Measurements from ENCODE around the gene GALM. TPM values are rescaled to one million over a fixed set of nuclear protein-coding genes. Genes with fewer than 3 reads are reported as not detected.

Gene GALM
- total and polyA plus RNA-seq, 2 donors: 12.7 to 16.8 TPM

GRCh38 chr2:38716185-38716584 lies 50.3 kb downstream of the GALM start:
- peaks cover 2% of the 10 kb centered on the region for H3K36me3 ChIP-seq (ENCODE audit: insufficient read depth)
- no peaks in the 10 kb centered on the region for H3K4me1 ChIP-seq (ENCODE audit: insufficient read depth)
- no peak overlapping the region for H3K27ac ChIP-seq (ENCODE audit: low read depth)
- H3K4me3 ChIP-seq (ENCODE audit: low read depth, low read length): no peak overlapping the region
- 84% methylated on average over 6 of the region's 6 CpGs for WGBS
- DNase-seq (ENCODE audit: extremely low spot score): no peak

DNA sequence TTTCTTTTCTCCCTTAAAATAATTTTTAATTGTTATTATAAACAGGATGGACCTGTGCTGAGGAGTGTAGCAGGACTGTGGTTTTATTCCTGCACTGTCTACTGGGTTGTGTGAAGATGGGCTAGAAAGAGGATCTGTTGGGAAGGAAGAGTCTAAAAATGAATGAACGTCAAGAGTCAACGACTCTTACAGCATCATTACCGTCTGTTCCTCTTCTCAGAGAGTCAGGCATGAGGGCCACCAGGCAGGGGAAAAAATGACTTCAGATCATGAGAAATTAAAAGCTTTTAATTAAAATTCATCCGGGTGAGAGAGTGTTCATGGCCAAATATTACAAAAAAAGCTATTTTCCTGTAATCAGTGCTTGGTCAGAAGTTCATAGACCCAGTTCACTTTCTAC lies 52.7 kb downstream of the GALM start:
- DNase-seq (ENCODE audit: extremely low spot score): no peak
- WGBS: 91% methylated on average over 4 of the region's 4 CpGs

DNA sequence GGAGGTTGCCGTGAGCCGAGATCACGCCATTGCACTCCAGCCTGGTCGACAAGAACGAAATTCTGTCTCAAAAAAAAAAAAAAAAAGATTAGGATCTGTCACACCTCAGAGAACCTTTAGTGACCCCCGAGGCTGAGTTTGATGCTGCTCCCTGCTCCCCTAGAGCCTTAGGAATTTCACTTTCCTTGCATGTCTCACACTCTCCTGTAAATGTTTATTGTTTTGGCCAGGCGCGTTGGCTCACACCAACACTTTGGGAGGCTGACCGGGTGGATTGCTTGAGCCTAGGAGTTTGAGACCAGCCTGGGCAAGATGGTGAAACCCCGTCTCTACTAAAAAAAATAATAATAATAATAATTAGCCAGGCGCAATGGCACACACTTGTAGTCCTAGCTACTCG lies 53.8 kb downstream of the GALM start:
- Histone ChIP-seq H3K4me3 (ENCODE audit: low read depth, low read length) (no peak overlapping the region), H3K4me1 (ENCODE audit: insufficient read depth) (no peaks in the 10 kb centered on the region), H3K36me3 (ENCODE audit: insufficient read depth) (peaks cover 4% of the 10 kb centered on the region), H3K27ac (ENCODE audit: low read depth) (peak overlapping the region; percentile 59)
- no peak for DNase-seq (ENCODE audit: extremely low spot score)
- WGBS: 89% methylated on average over 12 of the region's 12 CpGs

More for the DNA sequence above, 52.7 kb downstream of the GALM start:
- no peak overlapping the region for H3K27ac ChIP-seq (ENCODE audit: low read depth)
- H3K4me3 ChIP-seq (ENCODE audit: low read depth, low read length): no peak overlapping the region
- no peaks in the 10 kb centered on the region for H3K4me1 ChIP-seq (ENCODE audit: insufficient read depth)
- peaks cover 4% of the 10 kb centered on the region for H3K36me3 ChIP-seq (ENCODE audit: insufficient read depth)

GRCh38 chr2:38720613-38721241 lies 54.8 kb downstream of the GALM start:
- H3K36me3 ChIP-seq (ENCODE audit: insufficient read depth): peaks cover 4% of the 10 kb centered on the region
- no peak overlapping the region for H3K27ac ChIP-seq (ENCODE audit: low read depth)
- DNase-seq (ENCODE audit: extremely low spot score): peak; percentile 51
- H3K4me1 ChIP-seq (ENCODE audit: insufficient read depth): no peaks in the 10 kb centered on the region
- 21% methylated on average over 4 of the region's 4 CpGs for WGBS
- no peak overlapping the region for H3K4me3 ChIP-seq (ENCODE audit: low read depth, low read length)

DNA sequence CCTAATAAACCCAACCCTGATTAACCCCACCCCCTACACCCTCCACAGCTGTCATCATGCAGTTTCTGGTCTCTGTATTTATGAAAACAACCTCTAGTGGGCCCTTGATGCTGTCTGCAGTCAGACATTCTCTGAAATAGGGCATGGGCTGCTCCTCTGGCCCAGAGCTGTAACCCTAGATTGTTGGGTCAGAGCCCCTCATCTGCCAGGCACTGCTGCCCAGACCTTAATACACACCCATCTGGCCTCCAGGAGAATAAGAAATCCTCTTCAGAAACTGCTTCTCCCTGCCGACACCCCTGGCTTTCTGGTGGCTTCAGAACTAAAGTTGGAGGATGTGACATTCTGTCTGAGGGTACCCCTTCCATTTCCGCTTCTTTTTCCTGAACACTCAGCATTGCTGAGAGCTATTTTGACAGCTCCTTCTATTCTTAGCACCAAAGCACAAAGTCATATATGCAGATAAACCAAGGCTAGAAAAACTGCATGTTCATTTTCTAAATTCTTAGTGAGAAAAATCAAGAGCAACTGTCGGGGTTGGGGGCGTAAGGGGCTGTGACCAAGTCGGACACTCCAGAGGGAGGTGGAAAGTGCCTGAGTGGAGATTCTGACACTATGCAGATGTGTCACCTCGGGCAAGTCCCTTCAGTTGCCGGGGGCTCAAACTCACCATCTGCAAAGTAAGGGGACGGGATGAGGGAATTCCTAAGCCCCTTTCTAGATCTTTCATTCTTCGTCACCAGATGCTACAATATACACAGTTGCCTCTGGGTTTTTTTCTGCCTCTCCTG lies 56.6 kb downstream of the GALM start:
- H3K4me3 ChIP-seq (ENCODE audit: low read depth, low read length): no peak overlapping the region
- no peak for DNase-seq (ENCODE audit: extremely low spot score)
- no peaks in the 10 kb centered on the region for H3K4me1 ChIP-seq (ENCODE audit: insufficient read depth)
- peaks cover 6% of the 10 kb centered on the region for H3K36me3 ChIP-seq (ENCODE audit: insufficient read depth)
- WGBS: 70% methylated on average over 9 of the region's 9 CpGs
- H3K27ac ChIP-seq (ENCODE audit: low read depth): no peak overlapping the region

DNA sequence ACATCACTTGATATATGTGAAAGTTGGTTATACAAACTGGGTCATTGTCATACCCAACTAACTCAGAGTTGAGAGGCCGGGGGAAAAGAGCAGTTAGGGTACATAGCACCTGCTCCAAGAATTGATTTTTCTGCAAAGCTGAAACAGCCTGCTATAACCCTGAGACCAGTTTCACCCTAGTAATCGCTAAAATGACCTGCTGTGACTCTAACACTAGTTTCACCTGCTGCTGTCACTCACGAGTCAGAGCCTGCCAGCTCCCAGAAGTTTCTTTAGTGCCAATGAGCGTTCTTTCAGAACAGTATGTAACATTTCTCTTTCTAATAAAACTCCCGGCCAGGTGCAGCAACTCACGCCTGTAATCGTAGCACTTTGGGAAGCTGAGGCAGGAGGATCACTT lies 57.3 kb downstream of the GALM start:
- Histone ChIP-seq H3K36me3 (ENCODE audit: insufficient read depth) (peaks cover 6% of the 10 kb centered on the region), H3K27ac (ENCODE audit: low read depth) (no peak overlapping the region), H3K4me1 (ENCODE audit: insufficient read depth) (no peaks in the 10 kb centered on the region), H3K4me3 (ENCODE audit: low read depth, low read length) (no peak overlapping the region)
- no peak for DNase-seq (ENCODE audit: extremely low spot score)
- WGBS: 95% methylated on average over 7 of the region's 7 CpGs

DNA sequence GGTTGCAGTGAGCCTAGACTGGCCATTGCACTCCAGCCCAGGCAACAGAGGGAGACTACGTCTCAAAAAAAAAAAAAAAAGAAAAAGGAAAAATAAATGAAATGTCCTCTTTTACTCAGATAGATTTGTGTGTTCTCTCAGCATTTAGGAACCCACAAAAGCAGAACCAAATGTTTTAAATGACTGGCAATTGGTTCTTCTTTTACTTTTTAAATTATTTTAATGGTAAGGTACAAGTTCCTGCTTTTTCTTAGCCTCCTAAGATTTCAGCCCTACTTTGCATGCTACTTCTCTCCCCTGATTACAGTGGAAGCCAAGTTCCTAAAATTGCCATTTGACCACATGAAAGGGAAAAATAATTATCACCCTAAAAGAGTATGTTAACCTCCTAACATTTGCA lies 61.7 kb downstream of the GALM start:
- H3K4me3 ChIP-seq (ENCODE audit: low read depth, low read length): no peak overlapping the region
- no peak overlapping the region for H3K27ac ChIP-seq (ENCODE audit: low read depth)
- H3K4me1 ChIP-seq (ENCODE audit: insufficient read depth): no peaks in the 10 kb centered on the region
- DNase-seq (ENCODE audit: extremely low spot score): no peak
- peaks cover 4% of the 10 kb centered on the region for H3K36me3 ChIP-seq (ENCODE audit: insufficient read depth)
- 100% methylated on average over 1 of the region's 1 CpG for WGBS

GRCh38 chr2:38728694-38729093 lies 62.8 kb downstream of the GALM start:
- Histone ChIP-seq H3K4me1 (ENCODE audit: insufficient read depth) (no peaks in the 10 kb centered on the region), H3K36me3 (ENCODE audit: insufficient read depth) (peaks cover 4% of the 10 kb centered on the region), H3K27ac (ENCODE audit: low read depth) (no peak overlapping the region), H3K4me3 (ENCODE audit: low read depth, low read length) (no peak overlapping the region)
- WGBS: 92% methylated on average over 2 of the region's 2 CpGs
- no peak for DNase-seq (ENCODE audit: extremely low spot score)

DNA sequence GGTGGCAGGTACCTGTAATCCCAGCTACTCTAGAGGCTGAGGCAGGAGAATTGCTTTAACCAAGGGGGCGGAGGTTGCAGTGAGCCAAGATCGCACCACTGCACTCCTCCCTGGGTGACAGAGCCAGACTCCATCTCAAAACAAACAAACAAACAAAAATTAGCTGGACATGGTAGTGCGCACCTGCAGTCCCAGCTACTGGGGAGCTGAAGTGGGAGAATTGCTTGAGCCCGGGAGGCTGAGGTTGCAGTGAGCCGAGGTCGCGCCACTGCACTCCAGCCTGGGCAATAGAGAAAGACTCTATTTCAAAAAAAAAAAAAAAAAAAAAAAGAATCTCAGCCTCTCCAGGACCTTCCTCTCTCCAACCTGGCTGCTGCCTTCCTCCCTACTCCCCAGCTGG lies 65.2 kb downstream of the GALM start:
- no peak for DNase-seq (ENCODE audit: extremely low spot score)
- Histone ChIP-seq H3K4me3 (ENCODE audit: low read depth, low read length) (no peak overlapping the region), H3K4me1 (ENCODE audit: insufficient read depth) (peaks cover 1% of the 10 kb centered on the region), H3K27ac (ENCODE audit: low read depth) (no peak overlapping the region), H3K36me3 (ENCODE audit: insufficient read depth) (peaks cover 4% of the 10 kb centered on the region)
- 94% methylated on average over 7 of the region's 7 CpGs for WGBS

DNA sequence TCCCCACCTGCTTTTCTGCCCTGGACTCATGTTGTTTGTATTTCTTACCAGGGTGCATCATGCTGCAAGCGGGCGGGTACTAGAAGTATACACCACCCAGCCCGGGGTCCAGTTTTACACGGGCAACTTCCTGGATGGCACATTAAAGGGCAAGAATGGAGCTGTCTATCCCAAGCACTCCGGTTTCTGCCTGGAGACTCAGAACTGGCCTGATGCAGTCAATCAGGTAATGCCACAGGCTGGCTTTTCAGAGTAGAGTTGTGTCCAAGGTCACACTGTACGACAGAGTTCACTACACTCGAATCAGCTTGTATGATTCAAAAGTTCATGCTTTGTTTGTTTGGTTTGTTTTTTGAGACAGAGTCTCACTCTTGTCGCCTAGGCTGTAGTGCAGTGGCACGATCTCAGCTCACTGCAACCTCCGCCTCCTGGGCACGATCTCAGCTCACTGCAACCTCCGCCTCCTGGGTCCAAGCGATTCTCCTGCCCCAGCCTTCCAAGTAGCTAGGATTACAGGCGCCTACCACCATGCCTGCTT lies 65.8 kb downstream of the GALM start:
- Histone ChIP-seq H3K4me3 (ENCODE audit: low read depth, low read length) (no peak overlapping the region), H3K36me3 (ENCODE audit: insufficient read depth) (peaks cover 4% of the 10 kb centered on the region)
- WGBS: 92% methylated on average over 14 of the region's 14 CpGs

DNA sequence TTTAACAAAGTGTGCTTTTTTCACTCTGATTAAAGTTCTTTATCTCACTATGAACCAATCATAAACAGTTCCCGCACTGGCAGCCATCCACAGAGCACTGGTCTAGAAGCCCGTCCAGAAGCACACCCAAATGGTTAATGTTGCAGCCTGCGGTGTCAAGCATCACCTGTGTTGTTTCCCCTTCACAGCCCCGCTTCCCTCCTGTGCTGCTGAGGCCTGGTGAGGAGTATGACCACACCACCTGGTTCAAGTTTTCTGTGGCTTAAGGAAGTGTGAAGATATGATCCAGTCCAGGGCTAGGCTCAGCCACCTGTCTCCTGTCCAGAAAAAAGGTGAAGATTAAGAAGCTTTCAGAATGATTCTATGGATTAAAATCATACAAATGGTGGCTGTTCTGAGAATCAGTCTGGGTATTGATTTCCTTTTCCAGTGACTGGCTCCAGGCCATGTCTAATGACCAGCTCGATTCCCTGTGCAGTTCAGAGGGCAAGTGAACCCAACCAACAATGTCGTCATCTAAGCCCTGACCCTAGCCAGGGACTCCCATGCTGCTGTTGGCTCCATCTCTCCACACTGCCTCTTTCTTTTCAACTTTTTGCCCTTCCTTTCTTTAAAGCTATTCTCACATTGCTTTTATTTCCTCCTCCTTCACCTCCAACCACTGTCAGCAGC lies 67.5 kb downstream of the GALM start:
- peaks cover 2% of the 10 kb centered on the region for H3K36me3 ChIP-seq (ENCODE audit: insufficient read depth)
- DNase-seq (ENCODE audit: extremely low spot score): no peak
- no peak overlapping the region for H3K4me3 ChIP-seq (ENCODE audit: low read depth, low read length)
- 82% methylated on average over 6 of the region's 6 CpGs for WGBS
- peaks cover 1% of the 10 kb centered on the region for H3K4me1 ChIP-seq (ENCODE audit: insufficient read depth)
- H3K27ac ChIP-seq (ENCODE audit: low read depth): no peak overlapping the region

More for the DNA sequence above, 65.8 kb downstream of the GALM start:
- H3K4me1 ChIP-seq (ENCODE audit: insufficient read depth): peaks cover 1% of the 10 kb centered on the region
- DNase-seq (ENCODE audit: extremely low spot score): no peak
- H3K27ac ChIP-seq (ENCODE audit: low read depth): no peak overlapping the region

GRCh38 chr2:38734299-38735058 lies 68.6 kb downstream of the GALM start:
- WGBS: 70% methylated on average over 9 of the region's 9 CpGs
- Histone ChIP-seq H3K4me3 (ENCODE audit: low read depth, low read length) (no peak overlapping the region), H3K27ac (ENCODE audit: low read depth) (no peak overlapping the region), H3K4me1 (ENCODE audit: insufficient read depth) (peaks cover 1% of the 10 kb centered on the region), H3K36me3 (ENCODE audit: insufficient read depth) (peaks cover 2% of the 10 kb centered on the region)
- DNase-seq (ENCODE audit: extremely low spot score): no peak

DNA sequence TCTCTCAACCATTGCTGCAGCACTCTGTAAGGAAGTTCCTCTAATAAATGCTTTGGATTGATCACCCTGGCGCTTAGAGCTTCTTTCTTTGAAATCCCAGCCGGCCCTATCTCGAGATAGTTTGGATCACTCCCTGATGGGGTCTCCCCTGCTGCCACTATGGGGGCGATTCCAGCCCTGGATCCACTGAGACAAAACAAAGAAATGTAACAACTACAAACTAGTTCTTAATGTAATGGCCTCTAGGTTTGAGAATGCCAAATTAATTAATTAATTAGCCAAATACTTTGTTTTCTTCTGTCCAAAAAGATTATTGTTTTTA lies 70.0 kb downstream of the GALM start:
- 92% methylated on average over 4 of the region's 4 CpGs for WGBS
- Histone ChIP-seq H3K4me3 (ENCODE audit: low read depth, low read length) (no peak overlapping the region), H3K27ac (ENCODE audit: low read depth) (no peak overlapping the region), H3K4me1 (ENCODE audit: insufficient read depth) (peaks cover 1% of the 10 kb centered on the region), H3K36me3 (ENCODE audit: insufficient read depth) (peaks cover 2% of the 10 kb centered on the region)
- DNase-seq (ENCODE audit: extremely low spot score): no peak
